Ectodermal cell (in vitro differentiated cells): ENCODE data around the gene ASGR1.
"Not testable (repeated sequence)": the region's sequence is repeated elsewhere in the genome, so short reads cannot be mapped to it uniquely, and the experiment has no call there.

Source experiments
- H3K27ac ChIP-seq: 2 replicates; pipeline ENCODE4 v1.7.0; 2013; ENCODE audit warnings: mild to moderate bottlenecking, low read depth, low read length; ENCODE audit not compliant: insufficient read depth, poor library complexity, severe bottlenecking
- H3K27me3 ChIP-seq: 2 replicates; pipeline ENCODE4 v1.7.0; 2013; ENCODE audit warnings: mild to moderate bottlenecking, low read length; ENCODE audit not compliant: insufficient read depth, control insufficient read depth, poor library complexity, severe bottlenecking
- H3K36me3 ChIP-seq: one replicate; pipeline ENCODE4 v1.7.0; 2013; ENCODE audit warnings: low read length; ENCODE audit not compliant: control insufficient read depth, insufficient read depth
- H3K4me1 ChIP-seq: one replicate; pipeline ENCODE4 v1.7.0; 2013; ENCODE audit warnings: low read length; ENCODE audit not compliant: control insufficient read depth, insufficient read depth
- H3K4me3 ChIP-seq: 2 replicates; pipeline ENCODE4 v1.7.0; 2013; ENCODE audit warnings: low read depth, low read length, control low read depth; ENCODE audit not compliant: insufficient read depth
- H3K9me3 ChIP-seq: 2 replicates; pipeline ENCODE4 v1.7.0; 2013; ENCODE audit warnings: mild to moderate bottlenecking, low read length, moderate library complexity; ENCODE audit not compliant: control insufficient read depth
- WGBS, 2 experiments: methylation state at CpG; one replicate each; pipeline ENCODE4 v1.1.7; 2013; ENCODE audit warnings: missing lambda C conversion rate in 2 of 2; 5-methylcytosine and 5-hydroxymethylcytosine counted together

Gene ASGR1

GRCh38 chr17:7186241-7186640, 7.1 kb upstream of the ASGR1 start:
- 81 to 86% methylated on average over 7 of the region's 7 CpGs for WGBS, 2 experiments
- no peaks in the 10 kb centered on the region for H3K9me3 ChIP-seq
- H3K27ac ChIP-seq, result no peak overlapping the region
- peaks cover 9% of the 10 kb centered on the region for H3K36me3 ChIP-seq
- no peak overlapping the region for H3K4me3 ChIP-seq
- H3K4me1 ChIP-seq, result no peaks in the 10 kb centered on the region
- H3K27me3 ChIP-seq, result no peaks in the 10 kb centered on the region

GRCh38 chr17:7184647-7185046, 5.5 kb upstream of the ASGR1 start:
- H3K9me3 ChIP-seq, result no peaks in the 10 kb centered on the region
- no peaks in the 10 kb centered on the region for H3K27me3 ChIP-seq
- 94 to 96% methylated on average over 6 of the region's 6 CpGs for WGBS, 2 experiments
- peaks cover 3% of the 10 kb centered on the region for H3K36me3 ChIP-seq
- H3K27ac ChIP-seq, result no peak overlapping the region
- no peaks in the 10 kb centered on the region for H3K4me1 ChIP-seq
- H3K4me3 ChIP-seq, result no peak overlapping the region

GRCh38 chr17:7184091-7184488, 4.9 kb upstream of the ASGR1 start:
- 91 to 94% methylated on average over 14 of the region's 14 CpGs for WGBS, 2 experiments
- Histone ChIP-seq H3K4me1 (no peaks in the 10 kb centered on the region), H3K27ac (no peak overlapping the region), H3K36me3 (no peaks in the 10 kb centered on the region), H3K4me3 (no peak overlapping the region), H3K9me3 (no peaks in the 10 kb centered on the region), H3K27me3 (no peaks in the 10 kb centered on the region)

- Histone ChIP-seq H3K36me3 (no peaks in the 10 kb centered on the region), H3K27ac (no peak overlapping the region), H3K4me3 (no peak overlapping the region), H3K4me1 (no peaks in the 10 kb centered on the region), H3K9me3 (no peaks in the 10 kb centered on the region), H3K27me3 (no peaks in the 10 kb centered on the region)
- WGBS, 2 experiments, result 88 to 91% methylated on average over 4 of the region's 7 CpGs
Measured at GRCh38 chr17:7183433-7184090, 4.4 kb upstream of the ASGR1 start.

- not testable (repeated sequence) for H3K36me3 ChIP-seq, H3K4me1 ChIP-seq, H3K4me3 ChIP-seq, H3K27me3 ChIP-seq, H3K27ac ChIP-seq, H3K9me3 ChIP-seq
- WGBS, 2 experiments, result 94 to 98% methylated on average over 2 of the region's 2 CpGs
Measured at GRCh38 chr17:7182101-7182500, 2.9 kb upstream of the ASGR1 start.

GRCh38 chr17:7178973-7179316, 225 bp downstream of the ASGR1 start:
- Histone ChIP-seq H3K9me3 (no peaks in the 10 kb centered on the region), H3K27ac (no peak overlapping the region), H3K4me3 (no peak overlapping the region), H3K36me3 (no peaks in the 10 kb centered on the region), H3K27me3 (peaks cover 31% of the 10 kb centered on the region), H3K4me1 (peaks cover 5% of the 10 kb centered on the region)
- 84 to 88% methylated on average over 11 of the region's 11 CpGs for WGBS, 2 experiments

- 8 to 10% methylated on average over 17 to 18 of the region's 18 CpGs for WGBS, 2 experiments
- Histone ChIP-seq H3K27ac (no peak overlapping the region), H3K36me3 (no peaks in the 10 kb centered on the region), H3K9me3 (no peaks in the 10 kb centered on the region), H3K27me3 (peaks cover 34% of the 10 kb centered on the region), H3K4me3 (peak overlapping the region; percentile 30), H3K4me1 (peaks cover 5% of the 10 kb centered on the region)
Measured at GRCh38 chr17:7177954-7178477, 1.2 kb downstream of the ASGR1 start.

- no peak overlapping the region for H3K27ac ChIP-seq
- H3K9me3 ChIP-seq, result no peaks in the 10 kb centered on the region
- WGBS, 2 experiments, result 0% methylated on average over 31 of the region's 31 CpGs
Measured at GRCh38 chr17:7177191-7177953, 1.8 kb downstream of the ASGR1 start.

GRCh38 chr17:7176841-7177190, 2.4 kb downstream of the ASGR1 start:
- H3K4me3 ChIP-seq, result peak overlapping the region; percentile 30
- H3K27ac ChIP-seq, result no peak overlapping the region
- WGBS, 2 experiments, result 1 to 2% methylated on average over 16 to 17 of the region's 17 CpGs

More at GRCh38 chr17:7177191-7177953, 1.8 kb downstream of the ASGR1 start:
- no peaks in the 10 kb centered on the region for H3K36me3 ChIP-seq
- H3K4me3 ChIP-seq, result peak overlapping the region; percentile 30
- peaks cover 34% of the 10 kb centered on the region for H3K27me3 ChIP-seq
- H3K4me1 ChIP-seq, result peaks cover 5% of the 10 kb centered on the region

GRCh38 chr17:7176107-7176840, 2.9 kb downstream of the ASGR1 start:
- H3K36me3 ChIP-seq, result no peaks in the 10 kb centered on the region
- peaks cover 34% of the 10 kb centered on the region for H3K27me3 ChIP-seq
- peaks cover 5% of the 10 kb centered on the region for H3K4me1 ChIP-seq
- no peaks in the 10 kb centered on the region for H3K9me3 ChIP-seq
- peak overlapping the region; percentile 30 for H3K4me3 ChIP-seq
- H3K27ac ChIP-seq, result no peak overlapping the region
- 88 to 95% methylated on average over 1 of the region's 1 CpG for WGBS, 2 experiments

More at GRCh38 chr17:7176841-7177190, 2.4 kb downstream of the ASGR1 start:
- Histone ChIP-seq H3K36me3 (no peaks in the 10 kb centered on the region), H3K4me1 (peaks cover 5% of the 10 kb centered on the region), H3K9me3 (no peaks in the 10 kb centered on the region), H3K27me3 (peaks cover 34% of the 10 kb centered on the region)
